Mesenchymal stem cell (in vitro differentiated cells and primary cell): ENCODE data around the gene SLC4A2. TPM values are rescaled to one million over a fixed set of nuclear protein-coding genes. Genes with fewer than 3 reads are reported as not detected.

Experiments used
- DNase-seq: peaks from one replicate; pipeline ENCODE4 v3.0.0-alpha.2; 2013
- H2AFZ ChIP-seq: one replicate; pipeline ENCODE4 v1.6.1; 2013; ENCODE audit warnings: low read depth, mild to moderate bottlenecking, control low read depth, inconsistent platforms, low read length, moderate library complexity
- H2AK5ac ChIP-seq: 2 replicates; pipeline ENCODE4 v1.6.1; 2013; ENCODE audit warnings: low read length, moderate library complexity, mild to moderate bottlenecking, inconsistent platforms; ENCODE audit not compliant: severe bottlenecking
- H2BK120ac ChIP-seq: one replicate; pipeline ENCODE4 v1.6.1; 2013; ENCODE audit warnings: low read depth, mild to moderate bottlenecking, inconsistent platforms, low read length, moderate library complexity
- H2BK12ac ChIP-seq, 2 experiments: one replicate each; pipeline ENCODE4 v1.6.1; 2013; ENCODE audit warnings: inconsistent platforms in 2 of 2, low read length in 2 of 2, mild to moderate bottlenecking in 2 of 2, moderate library complexity in 2 of 2, control low read depth in 1 of 2
- H2BK15ac ChIP-seq: one replicate; pipeline ENCODE4 v1.6.1; 2013; ENCODE audit warnings: mild to moderate bottlenecking, low read depth, inconsistent platforms; ENCODE audit not compliant: poor library complexity, severe bottlenecking
- H2BK5ac ChIP-seq: 2 replicates; pipeline ENCODE4 v1.6.1; 2013; ENCODE audit warnings: low read depth, mild to moderate bottlenecking, low read length, control low read depth, inconsistent platforms; ENCODE audit not compliant: poor library complexity, severe bottlenecking
- H3K14ac ChIP-seq, 2 experiments: one replicate each; pipeline ENCODE4 v1.6.1; 2013; ENCODE audit warnings: inconsistent platforms in 2 of 2, low read length in 2 of 2, control low read depth in 1 of 2, mild to moderate bottlenecking in 1 of 2, moderate library complexity in 1 of 2
- H3K18ac ChIP-seq, 2 experiments: one replicate each; pipeline ENCODE4 v1.6.1; 2013; ENCODE audit warnings: inconsistent platforms in 2 of 2, low read length in 2 of 2, control low read depth in 1 of 2, low read depth in 1 of 2, mild to moderate bottlenecking in 1 of 2
- H3K23ac ChIP-seq, 2 experiments: one replicate each; pipeline ENCODE4 v1.6.1; 2013; ENCODE audit warnings: inconsistent platforms in 2 of 2, low read length in 2 of 2, mild to moderate bottlenecking in 2 of 2, moderate library complexity in 2 of 2, control low read depth in 1 of 2
- H3K27ac ChIP-seq: 2 replicates; pipeline ENCODE4 v1.5.1; 2013; ENCODE audit warnings: mild to moderate bottlenecking, moderate library complexity, low read length, control low read depth, inconsistent platforms; ENCODE audit not compliant: poor library complexity, severe bottlenecking
- H3K27me3 ChIP-seq, 2 experiments: 2 replicates each; pipeline versions ENCODE4 v1.6.1 to v1.7.0; 2013; ENCODE audit warnings: low read length in 2 of 2, mild to moderate bottlenecking in 2 of 2, moderate library complexity in 2 of 2, control low read depth in 1 of 2, inconsistent platforms in 1 of 2; ENCODE audit not compliant: control insufficient read depth in 1 of 2, insufficient read depth in 1 of 2
- H3K36me3 ChIP-seq, 2 experiments: 2 replicates each; pipeline versions ENCODE4 v1.6.1 to v1.7.0; 2013; ENCODE audit warnings: low read length in 2 of 2, control low read depth in 1 of 2, inconsistent platforms in 1 of 2, low read depth in 1 of 2, mild to moderate bottlenecking in 1 of 2; ENCODE audit not compliant: insufficient read depth in 2 of 2, control insufficient read depth in 1 of 2
- H3K4ac ChIP-seq, 2 experiments: one replicate each; pipeline ENCODE4 v1.6.1; 2013; ENCODE audit warnings: inconsistent platforms in 2 of 2, low read length in 2 of 2, mild to moderate bottlenecking in 2 of 2, moderate library complexity in 2 of 2, control low read depth in 1 of 2, low read depth in 1 of 2
- H3K4me1 ChIP-seq: 2 replicates; pipeline ENCODE4 v1.6.1; 2013; ENCODE audit warnings: low read depth, low read length, control low read depth; ENCODE audit not compliant: control insufficient read depth, insufficient read depth
- H3K4me2 ChIP-seq: 2 replicates; pipeline ENCODE4 v1.6.1; 2013; ENCODE audit warnings: low read length, mild to moderate bottlenecking, inconsistent platforms; ENCODE audit not compliant: poor library complexity, severe bottlenecking
- H3K4me3 ChIP-seq, 2 experiments: 2 replicates each; pipeline versions ENCODE4 v1.5.1 to v1.7.0; 2013; ENCODE audit warnings: low read length in 2 of 2, mild to moderate bottlenecking in 2 of 2, control low read depth in 1 of 2, low read depth in 1 of 2; ENCODE audit not compliant: insufficient read depth in 1 of 2
- H3K79me1 ChIP-seq: replicated peaks from 2 replicates; pipeline ENCODE4 v1.6.1; 2013; ENCODE audit warnings: mild to moderate bottlenecking, control low read depth, low read length, inconsistent platforms; ENCODE audit not compliant: poor library complexity, severe bottlenecking
- H3K9ac ChIP-seq: 2 replicates; pipeline ENCODE4 v1.7.0; 2013; ENCODE audit warnings: mild to moderate bottlenecking, low read length, moderate library complexity
- H3K9me3 ChIP-seq: 2 replicates; pipeline ENCODE4 v1.7.0; 2013; ENCODE audit warnings: mild to moderate bottlenecking, low read length; ENCODE audit not compliant: control insufficient read depth
- H4K8ac ChIP-seq: one replicate; pipeline ENCODE4 v1.6.1; 2013; ENCODE audit warnings: inconsistent platforms, mild to moderate bottlenecking, low read length, moderate library complexity
- H4K91ac ChIP-seq: one replicate; pipeline ENCODE4 v1.6.1; 2013; ENCODE audit warnings: mild to moderate bottlenecking, low read length, inconsistent platforms
- WGBS: methylation state at CpG from one replicate; pipeline ENCODE4 v1.1.7; 2013; ENCODE audit warnings: mixed read lengths; 5-methylcytosine and 5-hydroxymethylcytosine counted together
- polyA plus RNA-seq, 2 experiments: library from polyadenylated mRNA; stranded (reverse); fragments of 200-250 nt; gene quantifications; one replicate each; pipeline ENCODE4 v1.2.3, GENCODE V29; 2013

Gene SLC4A2, protein sequence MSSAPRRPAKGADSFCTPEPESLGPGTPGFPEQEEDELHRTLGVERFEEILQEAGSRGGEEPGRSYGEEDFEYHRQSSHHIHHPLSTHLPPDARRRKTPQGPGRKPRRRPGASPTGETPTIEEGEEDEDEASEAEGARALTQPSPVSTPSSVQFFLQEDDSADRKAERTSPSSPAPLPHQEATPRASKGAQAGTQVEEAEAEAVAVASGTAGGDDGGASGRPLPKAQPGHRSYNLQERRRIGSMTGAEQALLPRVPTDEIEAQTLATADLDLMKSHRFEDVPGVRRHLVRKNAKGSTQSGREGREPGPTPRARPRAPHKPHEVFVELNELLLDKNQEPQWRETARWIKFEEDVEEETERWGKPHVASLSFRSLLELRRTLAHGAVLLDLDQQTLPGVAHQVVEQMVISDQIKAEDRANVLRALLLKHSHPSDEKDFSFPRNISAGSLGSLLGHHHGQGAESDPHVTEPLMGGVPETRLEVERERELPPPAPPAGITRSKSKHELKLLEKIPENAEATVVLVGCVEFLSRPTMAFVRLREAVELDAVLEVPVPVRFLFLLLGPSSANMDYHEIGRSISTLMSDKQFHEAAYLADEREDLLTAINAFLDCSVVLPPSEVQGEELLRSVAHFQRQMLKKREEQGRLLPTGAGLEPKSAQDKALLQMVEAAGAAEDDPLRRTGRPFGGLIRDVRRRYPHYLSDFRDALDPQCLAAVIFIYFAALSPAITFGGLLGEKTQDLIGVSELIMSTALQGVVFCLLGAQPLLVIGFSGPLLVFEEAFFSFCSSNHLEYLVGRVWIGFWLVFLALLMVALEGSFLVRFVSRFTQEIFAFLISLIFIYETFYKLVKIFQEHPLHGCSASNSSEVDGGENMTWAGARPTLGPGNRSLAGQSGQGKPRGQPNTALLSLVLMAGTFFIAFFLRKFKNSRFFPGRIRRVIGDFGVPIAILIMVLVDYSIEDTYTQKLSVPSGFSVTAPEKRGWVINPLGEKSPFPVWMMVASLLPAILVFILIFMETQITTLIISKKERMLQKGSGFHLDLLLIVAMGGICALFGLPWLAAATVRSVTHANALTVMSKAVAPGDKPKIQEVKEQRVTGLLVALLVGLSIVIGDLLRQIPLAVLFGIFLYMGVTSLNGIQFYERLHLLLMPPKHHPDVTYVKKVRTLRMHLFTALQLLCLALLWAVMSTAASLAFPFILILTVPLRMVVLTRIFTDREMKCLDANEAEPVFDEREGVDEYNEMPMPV
- polyA plus RNA-seq (2013, experiment 1 of 2): 140 TPM
- polyA plus RNA-seq (2013, experiment 2 of 2): 133 TPM

- H3K27me3 ChIP-seq: no peaks in the 10 kb centered on the region
- peak within 1 kb of the TSS; percentile 77 to 96 for H3K4me3 ChIP-seq
- H2BK120ac ChIP-seq: peak within 1 kb of the TSS; percentile 96
- peak within 1 kb of the TSS; percentile 89 to 97 for H3K4ac ChIP-seq
- peak within 1 kb of the TSS; percentile 85 for H2BK15ac ChIP-seq
- no peaks in the 10 kb centered on the region for H3K9me3 ChIP-seq
- WGBS: under 1% methylated on average over 59 of the region's 75 CpGs
- H3K4me2 ChIP-seq: peak within 1 kb of the TSS; percentile 93
- peak within 1 kb of the TSS; percentile 90 for H3K9ac ChIP-seq
- H2AFZ ChIP-seq: no peak within 1 kb of the TSS
- H3K36me3 ChIP-seq: peaks cover 12 to 27% of the 10 kb centered on the region in 2 experiments
- H3K4me1 ChIP-seq: peaks cover 50% of the 10 kb centered on the region
- H3K23ac ChIP-seq: peak within 1 kb of the TSS; percentile 15 to 85
- H3K18ac ChIP-seq: peak within 1 kb of the TSS; percentile 93 to 95
- H2BK5ac ChIP-seq: peak within 1 kb of the TSS; percentile 82
- H2AK5ac ChIP-seq: peak within 1 kb of the TSS; percentile 87
- peak within 1 kb of the TSS; percentile 68 to 90 for H3K14ac ChIP-seq
- peak; percentile 83 for DNase-seq
- H3K79me1 ChIP-seq: peaks cover 19% of the 10 kb centered on the region
- H2BK12ac ChIP-seq: peak within 1 kb of the TSS; percentile 69 to 85
- peak within 1 kb of the TSS; percentile 84 for H4K91ac ChIP-seq
- peak within 1 kb of the TSS; percentile 96 for H4K8ac ChIP-seq
- peak within 1 kb of the TSS; percentile 95 for H3K27ac ChIP-seq
Measured at GRCh38 chr7:151059367-151060112, at the start of gene SLC4A2. Gene SLC4A2 (plus strand): TSS chr7:151059589. CDS start chr7:151061988, 2,399 bp downstream.

- 61% methylated on average over 7 of the region's 7 CpGs for WGBS
- H2BK5ac ChIP-seq: no peak overlapping the region
- H4K91ac ChIP-seq: peak overlapping the region; percentile 98
Measured at GRCh38 chr7:151010037-151010306, 49.4 kb upstream of the SLC4A2 start.

GRCh38 chr7:151010307-151011096 is 48.9 kb upstream of the SLC4A2 start:
- Histone ChIP-seq H4K91ac (peak overlapping the region; percentile 98), H2AFZ (peak overlapping the region; percentile 16), H3K4me1 (peaks cover 21% of the 10 kb centered on the region), H3K4ac (peak overlapping the region; percentile 76 to 86), H3K9me3 (no peaks in the 10 kb centered on the region), H2BK15ac (peak overlapping the region; percentile 55), H2AK5ac (no peak overlapping the region), H2BK120ac (peak overlapping the region; percentile 91), H2BK5ac (no peak overlapping the region), H2BK12ac (peak overlapping the region; percentile 91 to 92), H3K14ac (peak overlapping the region in 1 of 2 experiments; percentile 20), H3K36me3 (no peaks in the 10 kb centered on the region), H3K27ac (no peak overlapping the region), H3K9ac (no peak overlapping the region), H4K8ac (peak overlapping the region; percentile 83), H3K27me3 (peaks cover 41 to 42% of the 10 kb centered on the region in 2 experiments), H3K18ac (peak overlapping the region; percentile 70 to 93), H3K23ac (peak overlapping the region in 1 of 2 experiments; percentile 36), H3K4me2 (peak overlapping the region; percentile 48), H3K4me3 (peak overlapping the region in 1 of 2 experiments; percentile 56), H3K79me1 (no peaks in the 10 kb centered on the region)
- peak; percentile 71 for DNase-seq
- 8% methylated on average over 17 of the region's 18 CpGs for WGBS

More at GRCh38 chr7:151010037-151010306, 49.4 kb upstream of the SLC4A2 start:
- Histone ChIP-seq H3K79me1 (no peaks in the 10 kb centered on the region), H3K4me2 (no peak overlapping the region), H2AK5ac (no peak overlapping the region), H3K14ac (peak overlapping the region in 1 of 2 experiments; percentile 55), H3K27me3 (peaks cover 41 to 47% of the 10 kb centered on the region in 2 experiments), H3K4me3 (no peak overlapping the region), H3K9ac (no peak overlapping the region), H3K27ac (no peak overlapping the region), H2AFZ (no peak overlapping the region), H3K23ac (no peak overlapping the region), H4K8ac (peak overlapping the region; percentile 83), H3K36me3 (no peaks in the 10 kb centered on the region), H3K4ac (peak overlapping the region; percentile 51 to 76), H2BK12ac (peak overlapping the region; percentile 91 to 92), H3K9me3 (no peaks in the 10 kb centered on the region), H2BK120ac (peak overlapping the region; percentile 91), H3K18ac (peak overlapping the region; percentile 54 to 70), H3K4me1 (peaks cover 21% of the 10 kb centered on the region), H2BK15ac (peak overlapping the region; percentile 55)
- DNase-seq: no peak
